Breast epithelium (tissue), 4 donors: ENCODE results near the gene RIC8A. TPM values are rescaled to one million over a fixed set of nuclear protein-coding genes. Genes with fewer than 3 reads are reported as not detected.
A peak's percentile ranks its signal among the peaks of the same experiment; 100 is the strongest.

ENCODE experiments used
- DNase-seq, 2 donors: peaks; one replicate each; pipeline ENCODE4 v3.0.0-alpha.2; 2019; ENCODE audit warnings: low spot score in 2 of 2
- H3K27ac ChIP-seq, 2 donors: fragments of 200-600 bp; sonication (generic) in 1 of 2; one replicate each; pipeline ENCODE4 v1.5.1; 2016 to 2019; ENCODE audit warnings: mild to moderate bottlenecking in 1 of 2
- H3K27me3 ChIP-seq, 2 donors: fragments of 200-600 bp; sonication (generic) in 1 of 2; one replicate each; pipeline versions ENCODE4 v1.5.1 to v1.6.0; 2017 to 2019; ENCODE audit warnings: control low read depth in 1 of 2, mild to moderate bottlenecking in 1 of 2
- H3K36me3 ChIP-seq: fragments of 200-600 bp; one replicate; pipeline ENCODE4 v1.5.1; 2019
- H3K4me1 ChIP-seq, 2 donors: fragments of 200-600 bp; sonication (generic); one replicate each; pipeline ENCODE4 v1.5.1; 2016 to 2019; ENCODE audit warnings: control low read depth in 1 of 2
- H3K4me3 ChIP-seq, 3 donors: fragments of 200-600 bp; sonication (generic); 1 replicate in 2 of 3; 2 replicates in 1 of 3; pipeline ENCODE4 v1.5.1; 2016 to 2019; ENCODE audit warnings: mild to moderate bottlenecking in 3 of 3, moderate library complexity in 2 of 3
- H3K9me3 ChIP-seq, 2 donors: fragments of 200-600 bp; sonication (generic) in 1 of 2; one replicate each; pipeline ENCODE4 v1.5.1; 2016 to 2019; ENCODE audit warnings: control low read depth in 1 of 2
- CTCF ChIP-seq, 3 donors: fragments of 450-650 bp; IDR thresholded peaks; one replicate each; pipeline ENCODE4 v1.5.1; 2016 to 2017; ENCODE audit warnings: antibody characterized with exemption in 3 of 3, mild to moderate bottlenecking in 3 of 3, moderate library complexity in 3 of 3
- POLR2A ChIP-seq: fragments of 450-650 bp; IDR thresholded peaks from one replicate; pipeline ENCODE4 v1.6.1; 2016; ENCODE audit warnings: antibody characterized with exemption, mild to moderate bottlenecking, moderate library complexity
- POLR2AphosphoS5 ChIP-seq, 3 donors: sonication (generic); formaldehyde crosslinking; IDR thresholded peaks; one replicate each; pipeline ENCODE4 v1.6.1; 2017; ENCODE audit warnings: antibody characterized with exemption in 3 of 3
- intact Hi-C: fragments of 100-400 bp; cut with DNase I; formaldehyde crosslinking; loops from one replicate; pipeline ENCODE4 v1.15.1; 2023; ENCODE audit warnings: low total_unique reads
- total RNA-seq, 3 donors: library from RNA; depleted of rRNA; stranded (reverse); fragments of >200 nt; gene quantifications; one replicate each; pipeline ENCODE4 v1.1.0, GENCODE V29; 2016

The RIC8A gene
- total RNA-seq, 3 donors from 2014 or later = 76.5 to 90.8 (median 77.0) TPM

- intact Hi-C loops = no loop called here
- no peaks in the 10 kb centered on the region for H3K36me3 ChIP-seq
Measured at GRCh38 chr11:203945-204586, 3.4 kb upstream of the RIC8A start.

GRCh38 chr11:204587-205109, 2.9 kb upstream of the RIC8A start:
- peak in 1 of 2 donors; percentile 13 for DNase-seq
- H3K36me3 ChIP-seq = no peaks in the 10 kb centered on the region
- no peak for TF ChIP-seq CTCF (IDR thresholded peaks at IDR 0.05)
- TF ChIP-seq POLR2AphosphoS5 (IDR thresholded peaks at IDR 0.05) = no peak
- no peak for TF ChIP-seq POLR2A

More at GRCh38 chr11:203945-204586, 3.4 kb upstream of the RIC8A start:
- Histone ChIP-seq H3K4me1 (peaks cover 10 to 11% of the 10 kb centered on the region in 2 donors), H3K4me3 (no peak overlapping the region), H3K27me3 (no peaks in the 10 kb centered on the region), H3K27ac (no peak overlapping the region), H3K9me3 (no peaks in the 10 kb centered on the region)
- DNase-seq = no peak
- no peak for TF ChIP-seq POLR2AphosphoS5 (IDR thresholded peaks at IDR 0.05)
- TF ChIP-seq POLR2A = no peak
- no peak for TF ChIP-seq CTCF (IDR thresholded peaks at IDR 0.05)

GRCh38 chr11:205221-206001, 2.1 kb upstream of the RIC8A start:
- peak in 1 of 2 donors; percentile 15 for DNase-seq
- TF ChIP-seq POLR2A (no peak), POLR2AphosphoS5 (IDR thresholded peaks at IDR 0.05) (no peak), CTCF (IDR thresholded peaks at IDR 0.05) (no peak)
- Histone ChIP-seq H3K4me3 (peak overlapping the region; percentile 86 to 100 (median 93)), H3K27ac (no peak overlapping the region), H3K9me3 (no peaks in the 10 kb centered on the region), H3K36me3 (no peaks in the 10 kb centered on the region), H3K27me3 (no peaks in the 10 kb centered on the region), H3K4me1 (peaks cover 15 to 24% of the 10 kb centered on the region in 2 donors)
- intact Hi-C loops = no loop called here

More at GRCh38 chr11:204587-205109, 2.9 kb upstream of the RIC8A start:
- Histone ChIP-seq H3K4me1 (peaks cover 15 to 16% of the 10 kb centered on the region in 2 donors), H3K9me3 (no peaks in the 10 kb centered on the region), H3K27ac (no peak overlapping the region), H3K27me3 (no peaks in the 10 kb centered on the region), H3K4me3 (no peak overlapping the region)
- intact Hi-C loops = no loop called here

- H3K4me1 ChIP-seq = peaks cover 15 to 24% of the 10 kb centered on the region in 2 donors
- intact Hi-C loops = no loop called here
- DNase-seq = peak; percentile 19 to 47
- H3K27ac ChIP-seq = no peak overlapping the region
- H3K27me3 ChIP-seq = no peaks in the 10 kb centered on the region
- H3K36me3 ChIP-seq = no peaks in the 10 kb centered on the region
- TF ChIP-seq CTCF (IDR thresholded peaks at IDR 0.05) = no peak
- TF ChIP-seq POLR2AphosphoS5 (IDR thresholded peaks at IDR 0.05) = no peak
- TF ChIP-seq POLR2A = no peak
- H3K9me3 ChIP-seq = no peaks in the 10 kb centered on the region
- H3K4me3 ChIP-seq = peak overlapping the region; percentile 86 to 100 (median 93)
Measured at GRCh38 chr11:206002-206384, 1.5 kb upstream of the RIC8A start.
